Dedifferentiated amniotic fluid mesenchymal stem cell (primary cell): ENCODE results near the gene PUS1.

Source experiments
- DNase-seq: peaks from one replicate; pipeline ENCODE4 v3.0.0-alpha.2; 2016; ENCODE audit errors: extremely low spot score

Gene PUS1

GRCh38 chr12:131990066-131990979 is 61.2 kb downstream of the PUS1 start:
- DNase-seq = no peak

DNA sequence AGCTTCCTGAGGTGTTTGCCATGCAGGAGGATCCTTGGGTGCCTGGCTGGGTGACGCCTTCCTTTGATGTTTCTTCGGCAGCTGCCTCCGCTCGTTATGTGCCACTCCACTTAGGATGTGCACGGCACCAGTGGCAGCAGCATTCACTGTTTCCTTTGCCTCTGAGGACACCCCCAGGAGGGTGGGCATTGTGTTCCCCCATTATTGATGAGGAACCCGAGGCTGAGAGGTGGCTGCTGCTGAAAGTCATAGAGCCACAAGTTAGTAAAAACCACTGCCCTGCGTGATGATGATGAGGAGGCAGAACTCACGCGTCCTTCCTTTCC is 61.9 kb downstream of the PUS1 start:
- DNase-seq = no peak

DNA sequence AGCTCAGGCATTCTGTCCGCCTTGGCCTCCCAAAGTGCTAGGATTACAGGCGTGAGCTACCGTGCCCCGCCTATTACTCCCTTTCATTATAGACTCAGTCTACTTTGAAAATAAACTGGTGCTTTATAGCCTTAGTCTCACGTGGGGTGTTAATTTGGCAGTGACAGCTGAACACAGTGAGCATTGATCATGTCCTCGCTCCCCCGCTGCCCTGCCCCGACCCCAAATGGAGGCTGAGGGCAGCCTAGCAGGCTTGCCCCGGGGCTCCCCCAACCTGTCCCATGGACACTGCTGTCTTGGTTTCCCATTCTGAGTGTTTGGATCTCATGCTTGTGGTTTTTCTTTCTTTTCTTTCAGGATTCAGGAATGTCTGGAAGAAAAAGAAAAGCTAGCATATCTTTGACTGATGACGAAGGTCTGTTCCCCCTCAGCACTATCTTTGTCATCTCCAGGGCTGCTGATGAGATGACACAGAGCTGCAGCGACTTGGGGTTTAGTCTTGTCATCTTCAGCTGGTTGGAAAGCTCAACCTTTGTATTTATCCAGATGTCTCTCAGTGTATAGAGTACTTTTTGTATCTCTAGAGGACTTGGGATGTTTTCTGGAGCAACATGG is 62.8 kb downstream of the PUS1 start:
- no peak for DNase-seq

GRCh38 chr12:131994589-131994988 is 65.5 kb downstream of the PUS1 start:
- no peak for DNase-seq
